GM15510 (cell line): ENCODE measurements around the gene ZNF552.

Experiments used
- POLR2A ChIP-seq: IDR thresholded peaks from 3 replicates; pipeline ENCODE4 v1.6.1; 2011; ENCODE audit warnings: borderline replicate concordance; ENCODE audit not compliant: insufficient read length; ENCODE audit errors: extremely low read depth

ZNF552 gene

DNA sequence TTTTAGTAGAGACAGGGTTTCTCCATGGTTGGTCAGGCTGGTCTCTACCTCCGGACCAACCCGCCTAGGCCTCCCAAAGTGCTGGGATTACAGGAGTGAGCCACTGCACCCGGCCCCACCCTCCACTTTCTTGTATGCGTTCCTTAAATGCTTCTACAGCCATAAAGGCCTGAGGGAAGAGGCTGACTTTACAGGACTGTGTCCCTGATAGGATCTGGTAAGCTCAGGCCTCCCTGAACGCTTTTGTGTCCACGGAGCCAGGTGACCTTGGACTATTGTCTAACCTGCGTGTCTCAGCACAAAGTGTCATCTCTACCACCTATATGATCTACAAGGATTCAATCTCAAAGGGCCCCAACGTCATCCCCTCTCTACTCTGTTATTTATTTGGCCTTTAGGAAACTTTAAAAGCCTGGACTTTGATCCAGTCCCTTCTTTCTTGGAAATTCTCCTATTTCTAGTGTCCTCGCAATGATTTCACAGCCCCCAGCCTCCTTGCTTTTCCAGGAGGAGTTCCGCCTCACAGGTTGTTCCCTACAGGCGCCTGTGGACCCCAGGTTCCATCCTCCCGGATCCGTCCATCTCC lies 701 bp downstream of the ZNF552 start:
- TF ChIP-seq POLR2A, result no peak

GRCh38 chr19:57812226-57812625 lies 2.5 kb downstream of the ZNF552 start:
- no peak for TF ChIP-seq POLR2A

DNA sequence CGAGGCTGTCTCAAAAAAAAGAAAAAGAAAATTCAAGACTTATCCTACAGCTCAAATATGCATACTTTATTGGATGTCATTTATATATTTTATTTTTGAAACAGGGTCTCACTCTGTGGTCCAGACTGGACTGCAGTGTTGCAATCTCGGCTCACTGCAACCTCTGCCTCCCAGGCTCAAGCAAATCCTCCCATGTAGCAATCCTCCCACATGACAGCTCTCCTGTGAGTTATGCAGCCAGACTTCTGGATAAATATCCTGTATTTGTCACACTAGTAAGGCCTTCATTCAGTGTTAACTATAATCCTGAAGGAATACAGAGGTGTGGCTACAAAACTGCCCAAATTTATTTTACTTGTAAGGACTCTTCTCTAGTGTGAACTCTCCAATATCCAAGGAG lies 7.2 kb downstream of the ZNF552 start:
- no peak for TF ChIP-seq POLR2A

DNA sequence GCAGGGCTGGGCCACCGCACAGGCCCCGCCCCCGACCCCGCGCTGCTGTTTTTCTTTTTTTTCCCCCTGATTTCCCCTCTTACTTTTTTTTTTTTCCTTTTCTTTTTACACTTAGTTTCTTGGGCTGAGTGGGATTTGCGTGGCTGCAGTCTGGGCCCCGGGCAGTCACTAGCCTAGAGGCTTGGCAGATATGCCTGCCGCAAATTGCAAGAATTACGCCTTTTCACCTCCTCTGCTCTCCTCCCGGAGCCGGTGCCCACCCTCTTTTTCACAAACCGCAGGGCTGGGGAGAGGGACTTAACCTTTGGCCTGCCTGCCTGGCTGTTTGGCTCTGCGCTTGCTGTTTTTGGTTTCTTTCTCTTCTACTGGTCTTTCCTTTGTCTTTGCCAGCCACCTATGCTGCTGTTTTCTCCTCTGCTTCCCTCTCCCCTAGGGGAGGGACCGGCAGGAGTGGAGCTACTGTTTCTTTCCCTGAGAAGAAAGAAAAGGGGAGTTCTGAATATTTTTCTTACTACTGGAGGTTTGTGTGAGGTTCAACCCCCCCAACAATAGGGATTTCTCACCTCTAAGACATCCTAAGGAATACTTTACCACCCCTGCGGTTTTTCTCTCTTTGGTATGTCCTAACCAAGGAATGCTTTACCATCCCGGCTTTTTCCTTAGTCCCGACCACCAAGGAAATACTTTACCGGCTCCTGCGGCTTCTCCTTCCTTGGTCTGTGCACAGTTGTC lies 11.0 kb downstream of the ZNF552 start:
- no peak for TF ChIP-seq POLR2A

- TF ChIP-seq POLR2A, result no peak
Observed at GRCh38 chr19:57803265-57803593, 11.5 kb downstream of the ZNF552 start.

GRCh38 chr19:57802269-57802668 lies 12.4 kb downstream of the ZNF552 start:
- TF ChIP-seq POLR2A, result no peak

- TF ChIP-seq POLR2A, result no peak
Observed at GRCh38 chr19:57800696-57801095, 14.0 kb downstream of the ZNF552 start.

DNA sequence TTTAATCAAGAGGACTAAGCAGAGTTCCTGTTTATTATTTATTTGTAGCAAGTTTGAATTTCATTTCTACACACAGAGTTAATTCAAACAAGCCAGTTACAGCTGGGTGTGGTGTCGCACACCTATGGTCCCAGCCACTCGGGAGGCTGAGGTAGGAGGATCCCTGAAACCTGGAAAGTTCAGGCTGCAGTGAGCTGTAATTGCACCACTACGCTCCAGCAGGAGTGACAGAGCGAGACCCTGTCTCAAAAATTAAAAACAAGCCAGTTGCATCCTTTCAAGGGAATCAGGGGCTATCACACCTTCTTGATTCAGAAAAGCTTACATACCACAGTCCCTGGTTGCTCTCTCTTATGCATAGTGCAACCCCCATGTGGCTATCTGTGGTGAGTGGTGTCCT lies 25.4 kb downstream of the ZNF552 start:
- no peak for TF ChIP-seq POLR2A

- no peak for TF ChIP-seq POLR2A
Observed at GRCh38 chr19:57788114-57788692, 26.5 kb downstream of the ZNF552 start.

DNA sequence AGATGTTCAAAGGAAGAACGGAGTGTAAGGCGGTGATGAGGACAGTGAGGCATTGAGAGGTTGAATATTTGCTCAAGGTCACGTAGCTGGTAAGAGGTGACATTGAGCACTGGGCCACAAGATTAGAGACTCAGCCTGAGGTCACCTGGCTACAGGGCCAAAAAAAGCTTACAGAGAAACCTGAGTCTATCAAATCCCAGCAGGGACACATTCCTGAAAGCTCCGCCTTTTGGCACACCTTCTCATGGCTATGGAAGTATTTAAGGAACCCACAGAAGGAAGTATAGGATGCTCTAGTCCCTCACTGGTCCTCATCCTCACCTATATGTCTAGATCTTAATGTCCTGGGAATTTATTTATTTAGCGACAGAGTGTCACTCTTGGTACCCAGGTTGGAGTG lies 27.8 kb downstream of the ZNF552 start:
- no peak for TF ChIP-seq POLR2A

DNA sequence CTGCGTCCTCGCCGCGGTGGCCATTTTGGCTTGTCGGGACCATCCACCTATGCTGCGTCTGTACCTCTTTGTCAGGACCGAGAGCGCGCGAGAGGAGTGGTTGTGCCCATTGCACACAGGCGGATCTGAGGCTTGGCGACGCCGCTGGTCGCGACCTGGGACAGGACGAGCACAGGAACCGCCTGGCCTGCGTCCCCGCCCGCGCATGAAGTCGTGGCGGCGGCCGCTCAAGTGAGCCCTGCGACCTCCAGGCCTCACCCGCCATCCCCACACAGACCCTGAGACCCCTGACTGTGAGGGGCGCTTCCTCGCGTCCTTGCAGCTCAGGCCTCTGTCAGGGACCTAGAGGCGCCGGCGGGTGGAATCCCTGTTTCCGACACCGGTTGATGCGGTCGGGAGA lies 28.4 kb downstream of the ZNF552 start:
- TF ChIP-seq POLR2A, result no peak

GRCh38 chr19:57779220-57779845 lies 35.4 kb downstream of the ZNF552 start:
- no peak for TF ChIP-seq POLR2A

DNA sequence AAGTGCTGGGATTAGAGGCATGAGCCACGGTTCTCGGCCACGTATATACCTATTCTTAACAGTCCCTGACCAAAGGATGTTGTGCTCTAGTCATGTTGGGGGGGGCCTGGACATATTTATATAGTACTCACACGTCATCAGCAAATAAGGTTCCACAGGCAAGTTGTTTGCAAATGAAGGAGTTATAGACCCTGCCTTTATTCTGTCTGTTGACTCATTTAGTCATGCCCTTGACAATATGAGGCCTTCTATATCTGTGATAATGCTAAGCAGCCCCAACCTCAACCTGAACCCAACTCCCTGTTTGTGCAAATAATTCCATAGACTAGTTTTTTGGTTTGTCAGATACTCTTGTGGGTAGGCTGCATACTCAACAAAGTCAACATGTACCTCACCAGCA lies 36.4 kb downstream of the ZNF552 start:
- TF ChIP-seq POLR2A, result no peak

GRCh38 chr19:57776764-57777296 lies 37.9 kb downstream of the ZNF552 start:
- TF ChIP-seq POLR2A, result no peak

DNA sequence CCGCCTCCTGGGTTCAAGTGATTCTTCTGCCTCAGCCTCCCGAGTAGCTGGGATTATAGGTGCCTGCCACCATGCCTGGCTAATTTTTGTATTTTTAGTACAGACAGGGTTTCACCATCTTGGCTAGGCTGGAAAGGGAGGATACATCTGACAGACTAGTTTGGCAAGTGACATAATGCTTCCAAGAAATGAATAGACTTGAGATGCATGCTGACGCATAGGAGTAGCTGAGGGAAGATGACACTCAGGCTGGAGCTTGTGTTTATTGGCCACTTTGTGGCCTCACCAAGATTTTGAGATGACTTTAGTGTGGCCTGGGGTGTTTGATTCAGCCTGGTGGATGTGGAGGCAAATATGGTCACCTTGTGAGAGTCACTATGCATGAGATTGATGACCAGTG lies 41.2 kb downstream of the ZNF552 start:
- TF ChIP-seq POLR2A, result no peak
